ENCODE results near the gene ARID1B.

GRCh38 chr6:157213907-157214565 is 436.9 kb downstream of the ARID1B start:
- TF ChIP-seq CTCF (IDR thresholded peaks at IDR 0.05; ENCODE audit: insufficient read depth, low read length, poor library complexity, severe bottlenecking) (no peak), EZH2phosphoT487 (conservative IDR thresholded peaks at IDR 0.05; ENCODE audit: low read length) (no peak)
